ENCODE results near the gene SERF1A. TPM values are rescaled to one million over a fixed set of nuclear protein-coding genes. Genes with fewer than 3 reads are reported as not detected.
"Not testable (repeated sequence)": the region's sequence is repeated elsewhere in the genome, so short reads cannot be mapped to it uniquely, and the experiment has no call there.

Gene SERF1A
- total RNA-seq = 26.1 TPM

DNA sequence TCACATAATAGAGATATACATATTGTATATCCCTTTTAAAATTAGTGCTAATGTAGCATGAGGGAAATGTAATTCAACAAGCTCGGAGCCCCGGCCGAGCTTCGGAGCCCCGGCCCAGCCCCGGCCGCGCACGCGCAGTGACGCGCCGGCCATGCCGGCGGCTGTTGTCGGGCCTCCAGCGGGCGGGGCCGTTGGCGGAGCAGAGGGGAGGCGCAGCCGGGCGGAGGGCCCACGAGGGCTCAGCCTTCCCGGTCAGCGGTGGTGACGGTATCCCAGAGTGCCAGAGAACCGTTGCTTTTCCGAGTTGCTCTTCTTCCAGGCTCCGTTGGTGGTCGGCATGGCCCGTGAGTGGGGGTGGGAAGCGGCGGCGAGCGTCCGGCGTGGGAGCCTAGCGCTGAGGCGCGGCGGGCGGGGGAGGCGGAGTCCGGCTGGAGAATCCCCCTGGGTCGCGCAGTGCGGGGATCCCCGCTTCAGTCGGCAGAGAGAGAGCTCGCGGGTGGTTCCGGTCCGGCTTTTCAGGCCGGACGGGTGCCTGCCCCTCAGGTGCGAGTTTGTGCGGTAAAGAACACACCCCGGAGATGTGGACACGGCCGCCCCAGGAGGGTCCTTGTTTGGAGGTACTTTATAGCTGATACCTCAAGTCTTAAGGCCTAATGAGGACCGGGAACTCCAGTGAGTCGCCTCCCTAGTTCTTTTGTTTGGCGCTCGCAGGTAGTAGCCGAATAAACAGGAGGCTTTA is at the start of gene SERF1A:
SERF1A (plus strand) TSS at position 137 of the 739 bp plus-strand sequence; CDS start at position 338, 201 bp downstream.
- not testable (repeated sequence) for FAIRE-seq

DNA sequence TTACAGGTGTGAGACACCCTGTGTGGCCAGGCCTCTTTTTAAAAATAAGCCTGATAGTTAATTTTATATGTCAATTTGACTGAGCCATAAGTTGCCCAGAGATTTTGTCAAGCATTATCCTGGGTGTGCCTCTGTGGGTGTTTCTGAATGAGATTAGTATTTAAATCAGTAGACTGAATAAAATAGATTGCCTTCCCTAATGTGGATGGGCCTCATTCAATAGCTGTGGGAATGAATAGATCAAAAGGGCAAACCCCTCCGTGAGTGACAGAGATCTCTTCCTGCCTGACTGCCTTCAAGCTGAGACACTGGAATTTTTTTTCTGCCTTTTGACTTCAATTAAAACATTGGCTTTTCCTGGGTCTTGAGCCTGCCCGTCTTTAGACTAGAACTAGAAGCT is 33.7 kb upstream of the SERF1A start:
- not testable (repeated sequence) for DNase-seq (ENCODE audit: low spot score in 2 of 2); FAIRE-seq

More for the DNA sequence above, at the start of gene SERF1A:
- DNase-seq (ENCODE audit: low spot score in 2 of 2) = not testable (repeated sequence)

DNA sequence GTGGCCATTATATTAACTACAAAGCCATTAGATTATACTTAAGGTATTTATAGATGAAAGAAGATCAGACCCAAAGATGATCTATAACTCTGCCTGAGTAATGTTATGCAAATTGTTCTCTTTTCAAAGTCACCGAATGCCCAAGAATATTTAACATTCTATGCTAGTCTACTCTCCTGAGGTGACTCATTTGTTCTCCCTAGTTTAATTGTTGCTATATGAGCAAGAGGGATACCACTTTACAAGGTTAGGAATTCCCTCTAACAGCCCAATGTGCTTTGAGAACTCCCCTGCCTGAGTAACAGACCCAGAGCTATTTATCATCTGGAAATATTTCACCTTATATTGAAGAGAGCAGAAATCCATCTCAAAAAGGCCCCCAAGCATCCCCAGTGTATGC is 29.8 kb upstream of the SERF1A start:
- DNase-seq (ENCODE audit: low spot score in 2 of 2); FAIRE-seq: not testable (repeated sequence)

DNA sequence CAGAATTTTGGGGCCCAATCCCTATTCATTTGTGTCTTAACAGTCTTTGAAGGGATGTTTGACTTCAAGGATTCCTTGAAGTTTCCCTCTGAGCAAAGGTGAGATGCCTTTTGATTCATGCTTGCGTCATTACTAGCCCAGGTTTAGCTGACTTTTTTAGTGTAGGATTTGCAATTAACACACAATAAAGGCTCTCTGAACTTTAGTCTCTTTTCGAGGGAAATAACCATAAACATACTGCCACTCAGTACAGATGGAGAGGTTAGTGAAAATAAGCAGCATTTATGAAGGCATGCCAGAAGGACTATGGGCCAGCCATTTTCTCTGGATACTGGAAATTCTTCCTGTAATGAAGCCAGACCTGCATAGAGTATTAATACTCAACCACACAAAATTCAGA is 4.4 kb upstream of the SERF1A start:
- not testable (repeated sequence) for DNase-seq (ENCODE audit: low spot score in 2 of 2); FAIRE-seq

DNA sequence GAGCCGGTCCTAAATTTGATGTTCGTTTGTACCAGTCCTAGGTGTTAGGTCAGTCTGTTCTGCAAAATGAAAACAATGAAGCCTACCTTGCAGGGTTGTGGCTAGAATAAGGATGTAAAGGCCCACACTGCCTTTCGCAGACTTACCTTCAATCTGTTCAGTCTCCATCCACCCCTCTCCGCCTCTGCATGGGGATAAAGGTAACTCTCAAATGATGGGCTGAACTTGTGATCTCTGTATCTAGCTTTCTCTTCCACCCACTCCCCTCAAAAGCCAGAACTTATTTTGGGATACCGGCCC is 753 bp downstream of the SERF1A start:
- FAIRE-seq = not testable (repeated sequence)

DNA sequence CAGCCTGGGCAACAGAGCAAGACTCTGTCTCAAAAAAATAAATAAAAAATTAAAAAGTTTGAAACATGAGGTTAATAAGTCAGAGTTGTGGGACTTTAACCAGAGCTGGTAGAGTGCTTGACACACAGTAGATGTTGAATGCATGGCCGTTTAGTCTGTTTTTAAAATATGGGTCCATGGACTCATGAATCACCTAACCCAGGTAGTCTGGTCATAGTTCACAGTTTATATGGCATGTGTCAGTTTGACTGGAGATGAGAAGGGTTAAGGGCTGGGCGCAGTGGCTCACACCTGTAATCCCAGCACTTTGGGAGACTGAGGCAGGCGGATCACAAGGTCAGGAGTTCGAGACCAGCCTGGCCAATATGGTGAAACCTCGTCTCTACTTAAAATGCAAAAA is 6.2 kb downstream of the SERF1A start:
- DNase-seq (ENCODE audit: low spot score in 2 of 2); FAIRE-seq: not testable (repeated sequence)

More for the DNA sequence above, 753 bp downstream of the SERF1A start:
- not testable (repeated sequence) for DNase-seq (ENCODE audit: low spot score in 2 of 2)

DNA sequence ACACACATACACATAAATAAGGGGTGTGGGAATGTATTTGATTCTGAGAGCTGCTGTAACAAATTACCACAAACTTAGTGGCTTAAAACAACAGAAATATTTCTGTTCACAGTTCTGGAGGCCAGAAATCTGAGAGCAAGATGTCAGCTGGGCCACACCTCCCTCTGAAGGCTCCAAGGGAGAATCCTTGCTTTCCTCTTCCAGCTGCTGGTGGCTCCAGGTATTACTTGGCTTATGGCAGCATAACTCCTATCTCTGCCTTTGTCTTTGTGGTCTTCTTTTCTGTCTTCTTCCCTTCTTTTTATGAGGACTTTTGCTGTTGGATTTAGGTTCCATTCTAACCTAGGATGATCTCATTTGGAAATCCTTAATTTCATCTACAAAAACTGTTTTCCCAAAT is 16.4 kb downstream of the SERF1A start:
- not testable (repeated sequence) for DNase-seq (ENCODE audit: low spot score in 2 of 2); FAIRE-seq

DNA sequence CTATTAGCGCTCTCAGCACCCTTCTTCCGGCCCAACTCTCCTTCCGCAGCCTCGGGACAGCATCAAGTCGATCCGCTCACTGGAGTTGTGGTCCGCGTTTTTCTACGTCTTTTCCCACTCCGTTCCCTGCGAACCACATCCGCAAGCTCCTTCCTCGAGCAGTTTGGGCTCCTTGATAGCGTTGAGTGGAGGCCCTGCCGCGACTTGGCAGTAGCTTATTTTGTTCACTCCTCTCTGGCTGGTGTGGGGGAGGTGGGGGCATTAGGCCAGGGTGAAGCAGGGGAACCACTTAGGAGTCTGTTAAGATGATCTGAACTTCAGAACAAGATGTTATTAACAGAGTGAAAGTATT is 24.7 kb downstream of the SERF1A start:
- not testable (repeated sequence) for FAIRE-seq; DNase-seq (ENCODE audit: low spot score in 2 of 2)

DNA sequence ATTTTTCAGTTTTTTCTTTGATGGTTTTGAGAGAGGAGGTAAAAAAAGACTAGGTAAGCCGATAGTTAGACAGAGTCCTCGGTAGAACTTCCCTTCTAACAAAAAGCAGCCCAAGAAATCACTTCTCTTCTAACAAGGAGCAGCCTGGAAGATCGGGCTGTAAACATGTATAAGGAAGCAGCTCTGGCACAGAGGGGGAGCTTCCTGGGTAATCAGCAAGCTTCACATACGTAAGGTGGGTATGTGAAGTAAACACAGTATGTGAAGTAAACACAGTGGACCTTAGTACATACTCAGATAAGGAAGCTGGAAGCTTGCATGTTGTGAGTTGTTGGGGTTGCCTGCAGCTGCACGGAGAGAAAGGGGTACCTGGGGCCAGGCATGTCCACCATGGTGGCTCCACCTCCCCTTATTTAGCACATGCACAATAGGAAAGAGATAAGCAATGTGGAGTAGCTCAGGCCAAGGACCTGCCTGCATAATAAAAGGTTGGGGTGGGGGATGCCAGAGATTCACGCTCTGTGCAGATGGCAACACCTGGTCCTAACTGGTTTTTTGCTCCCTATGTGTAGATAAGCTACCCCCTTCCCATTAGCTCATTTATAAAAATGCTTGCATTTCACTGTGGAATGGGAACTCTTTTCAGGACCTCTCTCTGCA is 31.4 kb downstream of the SERF1A start:
- FAIRE-seq; DNase-seq (ENCODE audit: low spot score in 2 of 2): not testable (repeated sequence)

DNA sequence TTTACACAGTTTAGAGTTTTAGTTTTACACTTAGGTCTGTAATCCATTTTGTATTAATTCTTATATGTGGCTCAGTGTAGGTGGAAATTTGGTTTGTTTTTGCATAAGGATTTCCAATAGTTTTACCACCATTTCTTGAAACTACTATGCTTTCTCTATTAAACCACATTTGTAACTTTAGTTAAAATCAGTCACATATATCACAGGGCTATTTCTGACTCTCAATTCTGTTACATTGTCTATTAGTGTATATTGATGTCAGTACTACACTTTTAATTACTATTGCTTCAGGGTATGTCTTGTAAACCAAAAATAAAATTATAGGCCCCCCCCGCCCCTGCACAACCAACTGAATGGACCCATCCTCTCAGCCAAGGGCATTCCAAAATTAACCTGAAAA is 32.1 kb downstream of the SERF1A start:
- FAIRE-seq = not testable (repeated sequence)

DNA sequence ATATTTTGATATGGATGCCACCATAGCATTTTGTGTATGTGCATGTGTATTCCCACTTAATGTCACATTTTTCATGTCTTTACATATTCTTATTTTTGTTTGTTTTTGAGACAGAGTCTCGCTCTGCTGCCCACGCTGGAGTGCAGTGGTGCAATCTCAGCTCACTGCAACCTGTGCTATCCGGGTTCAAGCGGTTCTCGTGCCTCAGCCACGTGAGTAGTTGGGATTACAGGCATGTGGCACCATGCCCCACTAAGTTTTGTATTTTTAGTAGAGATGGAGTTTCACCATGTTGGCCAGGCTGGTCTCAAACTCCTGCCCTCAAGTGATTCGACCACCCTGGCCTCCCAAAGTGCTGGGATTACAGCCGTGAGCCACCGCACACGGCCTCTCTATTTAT is 52.6 kb downstream of the SERF1A start:
- FAIRE-seq; DNase-seq (ENCODE audit: low spot score in 2 of 2): not testable (repeated sequence)

More for the DNA sequence above, 32.1 kb downstream of the SERF1A start:
- DNase-seq (ENCODE audit: low spot score in 2 of 2) = not testable (repeated sequence)

Small RNAs within 50 kb of the gene (small RNA-seq; reads per million reads assigned to genes)
- not detected for gene CDH12P1

Other genes starting within 250 kb of the SERF1A start
- 46.5 TPM for gene SMN1, start 24.4 kb downstream of the SERF1A start, total RNA-seq
- gene NAIP, start 124.7 kb downstream of the SERF1A start, total RNA-seq = 20.4 TPM
- 34.2 TPM for gene GTF2H2, start 167.0 kb downstream of the SERF1A start, total RNA-seq